ENCODE data around the gene TMOD3.
A peak's percentile ranks its signal among the peaks of the same experiment; 100 is the strongest.

TMOD3 gene

DNA sequence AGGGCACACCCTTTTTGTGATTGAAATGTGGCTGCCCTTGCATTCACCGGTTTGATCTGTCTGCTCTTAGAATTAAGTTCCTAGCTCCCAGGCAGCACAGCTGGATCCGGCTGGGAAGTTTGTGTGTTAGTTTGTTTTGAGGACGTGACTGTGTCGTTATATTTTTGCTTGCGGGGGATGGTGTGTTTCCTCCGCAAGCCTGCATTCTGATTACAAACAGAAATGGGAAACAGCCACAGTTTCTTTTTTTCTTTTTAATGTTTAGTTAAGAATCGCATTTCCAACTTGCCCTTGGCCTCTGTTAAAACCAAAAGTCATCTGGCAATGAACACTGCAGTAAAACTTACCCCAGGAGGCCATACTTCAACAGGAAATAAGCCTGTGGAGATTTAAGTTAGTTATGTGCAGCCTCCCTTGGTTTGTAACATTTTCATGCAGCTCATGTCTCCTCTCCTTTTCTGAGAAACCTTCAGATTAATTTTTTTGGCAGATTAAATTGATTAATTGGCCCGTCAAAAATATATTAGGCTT lies 888 bp downstream of the TMOD3 start:
- no peak for DNase-seq

DNA sequence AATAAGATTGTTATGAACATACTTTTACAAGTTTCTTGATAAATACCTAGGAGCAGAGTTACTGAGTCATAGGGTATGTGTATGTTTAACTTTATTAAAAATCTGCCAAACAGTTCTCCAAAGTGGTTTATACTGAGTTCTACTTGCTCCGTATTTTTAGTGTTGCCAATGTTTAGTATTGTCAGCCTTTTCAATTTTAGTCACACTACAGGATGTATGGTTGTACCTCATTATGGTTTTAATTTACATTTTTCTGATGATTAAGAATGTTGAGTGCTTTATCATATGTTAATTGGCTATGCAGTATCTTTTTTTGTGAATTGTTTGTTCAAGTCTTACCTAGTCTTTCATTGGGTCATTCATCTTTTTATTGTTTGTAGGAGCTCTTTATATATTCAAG lies 4.3 kb downstream of the TMOD3 start:
- no peak for DNase-seq

DNA sequence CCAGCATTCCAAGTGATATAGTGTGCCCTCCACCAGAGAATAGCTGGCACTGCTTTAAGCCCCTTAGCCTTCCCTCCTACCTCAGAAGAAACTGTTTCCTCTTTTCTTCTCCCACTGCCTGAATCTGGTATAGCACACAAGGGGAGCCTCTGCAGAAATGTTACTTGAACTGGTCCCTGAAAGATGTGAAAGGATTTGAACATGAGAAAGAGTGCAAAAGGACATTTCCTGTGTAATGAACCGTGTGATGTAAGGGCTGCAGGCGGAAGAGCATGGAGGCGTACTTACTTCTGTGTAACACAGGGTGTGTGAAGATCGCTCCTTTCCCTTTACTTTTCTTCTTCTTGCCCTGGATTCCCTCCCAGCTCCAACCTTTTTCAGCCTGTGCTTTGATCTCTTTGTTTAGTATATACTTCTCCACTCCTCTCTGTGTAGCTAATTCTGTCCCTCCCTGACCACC lies 8.4 kb downstream of the TMOD3 start:
- no peak for DNase-seq

DNA sequence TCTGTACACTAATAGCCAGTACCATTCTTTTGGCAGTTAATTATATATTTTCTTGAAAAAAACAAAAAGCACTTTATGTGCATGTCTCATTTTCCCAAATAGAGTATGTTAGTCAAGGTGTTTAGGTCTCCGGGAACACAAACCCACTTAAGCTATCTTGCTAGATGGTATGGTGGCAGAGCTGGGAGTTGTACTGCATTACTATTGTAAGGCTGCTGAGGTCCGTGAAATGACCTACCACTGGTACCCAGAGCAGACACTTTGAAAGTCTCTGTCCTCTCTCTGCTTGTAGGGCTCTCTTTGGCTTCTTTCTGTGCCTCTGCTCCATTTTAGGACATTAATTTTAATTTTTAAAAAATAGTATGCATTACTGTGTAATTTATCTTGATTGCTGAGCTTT lies 8.8 kb downstream of the TMOD3 start:
- no peak for DNase-seq

DNA sequence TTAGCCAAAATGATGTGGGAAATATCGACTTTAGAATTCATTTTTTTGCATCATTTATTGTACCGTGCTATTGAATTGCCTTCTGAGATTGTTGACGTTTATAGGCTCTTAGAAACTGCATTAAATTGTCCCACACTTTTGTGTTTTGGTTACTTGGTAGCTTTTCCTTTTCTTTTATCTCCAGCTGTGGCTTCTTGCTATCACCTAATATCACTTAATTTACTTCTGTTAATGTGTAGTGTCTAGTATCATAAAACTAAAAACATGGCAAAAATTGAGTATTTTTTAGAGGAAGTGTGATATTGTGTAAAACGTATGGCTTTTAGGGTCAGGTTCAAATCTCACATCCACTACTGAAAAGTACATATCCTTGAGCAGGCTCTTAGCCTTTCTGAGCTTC lies 11.2 kb downstream of the TMOD3 start:
- no peak for DNase-seq

DNA sequence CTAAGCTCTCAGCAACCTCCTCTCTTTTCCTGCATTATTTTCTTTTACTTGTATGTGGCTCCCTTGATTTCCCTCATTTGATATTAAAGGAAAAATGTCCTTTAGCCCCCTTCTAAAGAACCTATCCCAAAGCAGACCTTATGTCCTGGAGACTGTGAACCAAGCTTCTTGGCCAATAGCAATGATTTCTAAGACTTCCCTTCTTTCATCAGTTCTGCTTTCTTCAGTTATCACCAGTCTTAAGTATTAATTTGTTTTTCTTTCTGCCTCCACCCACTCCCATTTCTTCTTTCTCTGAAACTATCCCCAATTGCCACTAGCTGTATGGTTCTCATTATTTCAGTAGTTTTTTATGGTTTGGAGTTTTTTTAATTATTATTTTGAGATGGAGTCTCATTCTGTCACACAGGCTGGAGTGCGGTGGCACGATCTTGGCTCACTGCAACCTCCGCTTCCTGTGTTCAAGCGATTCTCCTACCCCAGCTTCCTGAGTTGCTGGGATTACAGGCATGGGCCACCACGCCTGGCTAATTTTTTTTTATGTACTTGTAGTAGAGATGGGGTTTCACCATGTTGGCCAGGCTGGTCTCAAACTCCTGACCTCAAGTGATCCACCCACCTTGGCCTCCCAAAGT lies 12.1 kb downstream of the TMOD3 start:
- no peak for DNase-seq

DNA sequence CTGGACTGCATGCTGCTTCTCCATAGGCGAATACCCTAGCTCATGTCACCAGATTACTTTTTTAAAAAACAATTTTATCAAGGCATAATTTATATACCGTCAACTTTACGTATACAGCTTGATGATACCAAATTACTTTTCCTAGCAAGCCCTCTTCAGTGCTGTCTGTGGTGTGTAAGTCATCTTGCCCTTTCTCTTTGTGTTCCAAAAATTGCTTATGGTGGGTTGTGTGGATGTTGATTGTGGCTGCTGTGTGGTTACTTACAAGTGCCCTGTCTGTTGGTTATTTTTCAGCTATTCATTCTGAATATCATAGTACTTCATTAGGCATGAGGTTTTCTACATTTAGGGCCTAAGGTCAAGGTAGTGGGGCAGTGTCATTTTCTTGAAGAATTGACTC lies 12.8 kb downstream of the TMOD3 start:
- no peak for DNase-seq

DNA sequence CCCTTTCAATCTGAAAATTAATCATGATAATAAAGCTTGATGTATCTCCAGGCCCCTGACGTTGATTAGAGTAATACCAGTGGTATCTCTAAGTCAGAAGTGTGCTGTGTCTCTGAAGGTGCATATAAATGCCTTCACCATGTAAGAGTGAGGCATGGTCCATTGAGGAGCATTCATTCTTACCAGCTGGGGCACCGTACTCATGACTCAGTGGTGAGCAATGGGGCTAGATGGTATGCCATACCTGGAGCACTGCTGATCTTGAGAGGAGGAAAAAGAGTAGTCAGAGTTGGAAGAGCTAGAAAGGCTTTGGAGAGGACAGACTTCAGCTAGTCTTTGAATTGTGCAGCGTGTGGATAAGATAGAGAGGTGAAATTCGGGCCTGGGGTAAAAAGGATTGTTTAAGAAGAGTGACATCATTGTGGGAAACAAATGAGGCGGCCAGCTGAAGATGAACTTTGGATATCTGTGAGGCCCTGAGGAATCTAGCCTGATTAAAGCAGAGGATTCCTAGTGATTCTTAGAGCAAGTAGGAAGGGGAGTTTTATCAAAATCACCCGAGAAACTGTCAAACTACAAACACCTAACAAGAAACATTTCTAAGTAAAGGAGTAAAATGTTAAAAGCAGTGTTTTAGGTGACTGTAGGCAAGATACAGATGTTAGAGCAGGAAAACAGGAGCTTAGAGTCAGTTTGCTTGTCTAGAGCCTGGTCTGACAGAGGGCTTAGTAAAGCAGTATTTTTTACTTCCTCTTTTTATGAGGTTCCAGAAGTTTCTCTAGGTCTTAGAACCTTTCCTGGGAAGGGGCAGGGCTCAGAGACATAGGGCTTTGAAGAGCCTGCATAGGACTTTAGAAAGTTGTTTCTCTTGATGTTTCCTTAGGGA lies 13.6 kb downstream of the TMOD3 start:
- no peak for DNase-seq

DNA sequence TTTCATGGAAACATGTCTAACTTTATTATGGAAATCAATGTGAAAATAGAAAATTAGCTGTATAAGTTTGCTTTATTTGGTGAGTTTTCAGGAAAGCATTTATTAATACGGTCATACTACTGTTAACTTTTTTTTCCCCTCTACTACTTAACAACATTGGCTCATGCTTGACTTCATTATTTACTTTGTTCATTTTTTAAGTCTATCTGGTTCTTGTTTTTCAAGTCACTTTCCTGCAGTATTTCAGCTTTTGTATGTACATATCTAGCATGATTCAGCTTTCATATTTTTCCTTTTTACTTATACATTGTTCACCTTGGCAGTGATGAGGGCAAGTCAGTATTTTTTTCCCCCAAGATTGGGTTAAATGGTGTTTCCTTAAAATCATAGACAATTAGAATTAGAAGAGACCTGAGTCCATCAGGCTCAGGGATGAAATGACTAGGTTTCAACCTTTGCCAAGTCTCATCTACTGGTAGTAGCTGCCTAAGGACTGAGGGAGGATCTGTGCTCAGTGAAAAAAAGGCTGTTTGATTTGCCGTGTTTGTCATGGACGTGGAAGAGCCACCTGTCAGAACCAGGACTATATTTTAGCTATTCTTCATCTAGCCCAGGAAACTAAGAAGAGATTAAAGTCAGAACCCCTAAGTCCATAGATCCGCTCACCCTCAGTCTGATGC lies 15.4 kb downstream of the TMOD3 start:
- no peak for DNase-seq

DNA sequence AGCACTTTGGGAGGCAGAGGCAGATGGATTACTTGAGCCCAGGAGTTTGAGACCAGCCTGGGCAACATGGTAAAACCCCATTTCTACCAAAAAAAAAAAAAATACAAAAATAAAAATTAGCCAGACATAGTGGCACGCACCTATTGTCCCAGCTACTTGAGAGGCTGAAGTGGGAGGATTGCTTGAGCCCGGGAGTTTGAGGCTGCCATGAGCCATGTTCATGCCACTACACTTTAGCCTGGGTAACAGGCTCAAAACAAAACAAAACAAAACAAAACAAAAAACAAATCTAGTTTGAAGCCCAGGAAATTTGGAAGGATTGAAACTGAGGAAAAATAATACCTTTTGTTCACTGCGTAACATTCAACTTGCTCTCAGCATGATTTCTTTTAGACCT lies 16.6 kb downstream of the TMOD3 start:
- no peak for DNase-seq

DNA sequence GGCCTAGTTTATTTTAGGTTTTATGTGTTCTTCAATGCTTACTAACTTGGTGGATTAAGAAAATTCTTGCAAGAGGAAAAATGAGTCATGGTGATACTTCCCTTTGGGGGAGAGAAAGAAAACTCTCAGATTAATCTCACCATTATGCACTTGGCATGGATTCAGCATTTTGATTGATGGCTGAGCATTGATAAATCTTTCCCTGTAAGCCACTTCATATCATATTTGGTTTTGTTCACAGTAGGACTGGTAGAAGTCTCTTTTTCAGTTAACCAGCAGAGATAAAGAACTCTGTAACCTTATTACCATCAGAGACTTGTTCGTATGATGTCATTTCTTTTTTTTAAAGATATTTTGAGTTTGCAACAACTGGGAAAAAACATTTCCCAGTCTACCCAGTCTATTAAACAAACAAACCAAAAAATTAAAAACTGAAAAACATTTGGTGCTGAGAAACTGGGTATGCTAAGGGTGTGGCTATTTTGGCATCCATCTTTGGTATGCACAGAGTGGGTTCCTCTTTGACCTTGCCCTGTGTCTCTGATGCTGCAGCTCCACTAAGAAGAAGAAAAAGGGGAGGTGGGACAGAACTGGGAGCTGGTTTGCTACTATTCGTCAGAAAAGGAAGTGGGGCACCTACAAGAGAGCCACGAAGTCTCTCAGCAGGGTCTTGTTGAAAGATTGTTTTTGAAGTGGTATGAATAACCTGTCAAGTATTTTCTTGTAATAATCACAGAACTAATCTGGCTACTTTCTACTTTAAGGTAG lies 17.2 kb downstream of the TMOD3 start:
- no peak for DNase-seq

DNA sequence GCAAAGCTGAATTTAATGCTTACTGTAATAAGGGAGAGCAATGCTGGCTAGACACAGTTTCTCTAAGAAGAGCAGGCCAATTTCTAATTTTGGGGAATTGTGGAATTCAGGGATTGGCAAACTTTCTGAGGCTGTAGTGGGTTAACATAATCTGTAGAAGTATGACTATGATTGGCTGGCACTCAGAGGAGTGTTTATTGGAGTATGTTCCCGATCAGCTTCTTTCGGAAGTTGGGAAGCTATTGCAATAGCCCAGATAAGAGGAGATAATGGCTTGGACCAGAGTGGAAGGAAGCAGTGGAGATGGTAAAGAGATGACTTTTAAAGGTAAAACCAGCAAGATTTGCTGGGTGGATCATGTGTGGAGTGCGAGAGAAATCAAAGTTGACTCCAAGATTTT lies 19.4 kb downstream of the TMOD3 start:
- DNase-seq: no peak

DNA sequence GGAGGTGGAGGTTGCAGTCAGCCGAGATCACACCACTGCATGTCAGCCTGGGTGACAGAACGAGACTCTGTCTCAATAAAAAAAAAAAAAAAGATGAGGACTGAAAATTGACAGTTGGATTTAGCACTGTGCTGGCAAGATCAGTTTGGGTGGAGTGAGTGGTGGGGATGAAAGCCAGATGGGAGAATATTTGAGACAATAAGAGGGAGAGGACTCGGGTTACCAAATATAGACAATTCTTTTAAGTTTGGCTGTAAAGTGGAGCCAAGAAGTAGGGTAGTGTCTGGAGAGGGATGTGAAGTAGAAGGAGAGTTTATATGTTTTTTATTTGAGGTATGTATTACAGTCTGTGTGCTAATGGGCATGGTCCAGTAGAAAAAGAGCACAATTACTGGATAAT lies 20.4 kb downstream of the TMOD3 start:
- DNase-seq: no peak

DNA sequence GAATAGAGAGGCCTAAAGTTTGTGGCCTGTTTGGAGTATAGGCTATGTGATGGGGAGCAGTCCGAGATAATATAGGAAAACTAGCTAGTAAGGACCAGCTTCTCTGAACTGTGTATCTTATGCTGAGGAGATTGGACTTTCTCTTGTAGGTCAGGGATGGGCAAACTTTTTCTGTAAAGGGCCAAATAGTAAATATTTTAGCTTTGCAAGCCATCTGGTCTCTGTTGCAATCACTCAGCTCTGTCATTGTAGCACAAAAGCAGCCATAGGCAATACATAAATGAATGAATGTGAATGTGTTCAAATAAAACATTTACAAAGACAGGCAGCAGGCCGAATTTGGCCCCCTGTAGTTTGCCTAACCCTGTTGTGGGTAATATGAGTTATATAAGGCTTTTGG lies 24.5 kb downstream of the TMOD3 start:
- DNase-seq: no peak

DNA sequence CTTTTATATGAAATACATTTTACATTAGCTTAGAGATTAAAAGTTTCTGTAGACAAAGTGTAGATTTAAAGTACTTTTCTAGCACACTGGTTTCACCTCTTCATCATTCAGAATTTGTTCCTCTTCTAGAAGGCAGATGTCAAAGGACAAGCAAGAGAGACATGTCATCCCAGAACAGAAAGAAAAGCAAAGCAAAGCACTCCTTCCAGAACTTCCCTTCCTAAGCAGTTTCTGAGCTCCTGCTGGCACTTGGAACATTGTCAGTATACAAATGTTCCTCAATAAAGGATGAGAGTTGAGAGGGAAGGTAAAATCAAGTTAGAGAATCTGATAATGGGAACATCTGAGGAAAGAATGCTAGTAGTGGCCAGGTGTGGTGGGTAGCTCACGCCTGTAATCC lies 26.2 kb downstream of the TMOD3 start:
- no peak for DNase-seq

DNA sequence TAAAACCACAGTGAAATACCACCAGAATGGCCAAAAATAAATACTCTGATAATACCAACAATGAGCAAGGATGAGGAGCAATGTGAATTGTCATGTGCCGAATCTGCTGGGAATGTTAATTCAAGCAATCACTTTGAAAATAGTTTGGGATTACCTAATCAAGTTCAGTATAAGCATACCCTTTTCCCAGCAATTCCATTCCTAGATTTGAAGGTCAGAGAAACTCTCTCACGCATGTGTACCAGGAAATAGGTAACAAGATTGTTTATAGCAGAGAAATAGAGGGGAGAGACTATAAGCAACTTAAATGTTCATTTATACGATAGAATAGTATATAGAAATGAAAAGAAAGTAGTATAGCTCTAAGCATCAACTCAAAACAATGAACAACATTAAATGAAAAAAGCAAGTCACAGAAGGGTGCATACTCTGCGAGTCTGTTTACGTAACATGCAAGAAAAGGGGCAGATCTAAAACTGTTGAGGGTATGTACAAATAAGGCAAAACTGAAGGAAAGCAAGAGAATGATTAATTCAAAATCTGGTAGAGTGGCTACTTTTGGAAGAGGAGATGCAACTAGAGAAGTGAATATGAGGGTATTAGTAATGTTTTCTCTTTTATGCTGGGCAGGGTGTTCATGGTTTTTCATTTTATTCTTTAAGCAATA lies 27.4 kb downstream of the TMOD3 start:
- DNase-seq: no peak

DNA sequence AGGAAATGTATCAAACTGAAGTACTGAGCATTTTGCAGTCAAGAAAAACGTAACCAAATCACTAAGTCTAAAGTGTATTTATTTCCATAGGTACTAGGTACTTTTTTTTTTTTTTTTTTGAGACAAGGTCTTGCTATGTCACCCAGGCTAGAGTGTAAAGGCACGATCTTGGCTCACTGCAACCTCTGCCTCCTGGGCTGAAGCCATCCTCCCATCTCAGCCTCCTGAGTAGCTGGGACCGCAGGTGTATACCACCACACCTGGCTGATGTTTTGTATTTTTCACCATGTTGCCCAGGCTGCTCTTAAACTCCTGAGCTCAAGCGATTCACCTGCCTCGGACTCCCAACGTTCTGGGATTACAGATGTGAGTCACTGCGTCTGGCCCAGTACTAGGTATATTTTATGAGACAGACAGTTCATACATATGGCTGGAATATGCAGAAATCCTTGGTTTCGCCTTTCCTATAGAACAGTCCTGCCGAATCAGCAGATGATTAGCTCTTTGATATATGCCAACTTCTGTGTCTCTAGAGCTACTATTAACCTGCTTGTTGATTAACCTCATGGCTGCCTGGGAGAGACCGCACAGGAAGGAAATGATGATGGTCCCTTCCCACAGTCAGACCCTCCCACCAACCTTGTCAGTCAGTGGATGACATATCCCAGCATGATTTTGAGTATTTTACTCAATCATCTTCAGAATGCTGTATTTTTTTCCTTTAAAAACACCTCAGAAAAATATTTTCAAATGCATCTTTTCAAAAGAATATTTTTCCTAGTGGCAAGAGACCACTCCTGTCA lies 32.3 kb downstream of the TMOD3 start:
- peak; percentile 28 for DNase-seq

DNA sequence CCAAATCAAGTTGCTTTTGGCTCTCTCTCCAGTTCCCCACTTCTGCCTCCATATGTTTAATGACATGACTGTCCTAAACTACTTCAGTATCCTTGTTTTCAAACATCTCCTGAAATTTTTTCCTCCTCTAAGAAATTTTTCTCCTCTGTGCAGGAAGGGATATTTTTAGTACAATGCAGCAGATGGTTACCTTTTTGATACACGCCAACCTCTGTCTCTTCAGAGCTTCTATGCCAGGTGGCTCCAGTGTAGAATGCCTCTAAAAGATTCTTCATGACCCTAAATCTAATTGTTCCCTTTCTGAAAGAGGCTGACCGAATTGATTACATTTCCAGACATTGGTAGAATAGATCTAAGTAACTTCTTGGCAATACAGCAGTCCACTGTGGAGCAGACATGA lies 33.7 kb downstream of the TMOD3 start:
- DNase-seq: no peak

DNA sequence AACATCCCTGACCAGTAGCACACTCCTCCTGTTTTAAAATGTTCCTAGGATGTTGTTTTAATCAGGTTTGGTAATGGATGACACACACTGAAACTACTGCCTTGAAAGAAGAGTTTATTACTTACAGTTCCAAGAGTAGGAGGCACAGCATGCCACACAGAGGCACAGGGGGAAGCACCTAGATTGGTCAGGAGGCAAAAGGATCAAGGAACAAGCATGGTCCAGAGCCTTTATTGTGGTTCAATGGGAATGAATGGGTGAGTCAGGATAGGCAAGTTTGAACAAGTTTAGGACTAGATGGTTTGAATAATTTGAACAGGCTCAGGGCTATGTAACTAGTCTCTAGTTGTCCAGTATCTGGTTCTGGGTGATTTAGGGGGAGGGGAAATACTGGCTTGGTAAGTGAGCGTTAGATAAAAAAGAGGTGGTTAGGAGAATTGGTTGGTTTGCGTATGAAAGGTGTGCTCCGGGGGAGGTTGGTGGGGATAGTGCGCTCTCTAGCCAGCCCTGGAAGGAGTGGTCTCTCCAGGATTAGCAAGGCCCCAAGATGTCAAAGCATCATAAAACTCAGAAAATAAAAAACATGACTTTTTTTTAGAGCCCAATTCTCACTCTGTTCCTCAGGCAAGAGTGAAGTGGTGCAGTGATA lies 35.1 kb downstream of the TMOD3 start:
- no peak for DNase-seq

DNA sequence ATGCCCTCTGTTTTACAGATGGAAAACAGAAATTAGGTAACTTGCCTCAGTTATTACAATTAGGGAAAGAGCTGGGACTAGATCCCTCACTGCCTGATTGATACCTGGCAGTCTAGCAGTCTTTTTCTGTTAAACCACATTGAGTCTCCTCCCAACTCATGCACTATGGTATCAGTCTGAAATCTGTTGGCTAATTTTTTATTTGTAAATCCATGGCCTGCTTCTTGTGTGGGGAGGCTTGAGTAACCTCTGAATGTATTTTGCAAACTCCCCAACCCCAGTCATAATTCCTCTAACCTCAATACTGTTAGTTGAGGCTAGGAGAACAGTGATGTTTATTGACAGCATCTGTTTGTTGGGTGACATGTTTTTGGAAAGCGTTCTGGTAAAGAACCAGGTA lies 35.9 kb downstream of the TMOD3 start:
- no peak for DNase-seq

DNA sequence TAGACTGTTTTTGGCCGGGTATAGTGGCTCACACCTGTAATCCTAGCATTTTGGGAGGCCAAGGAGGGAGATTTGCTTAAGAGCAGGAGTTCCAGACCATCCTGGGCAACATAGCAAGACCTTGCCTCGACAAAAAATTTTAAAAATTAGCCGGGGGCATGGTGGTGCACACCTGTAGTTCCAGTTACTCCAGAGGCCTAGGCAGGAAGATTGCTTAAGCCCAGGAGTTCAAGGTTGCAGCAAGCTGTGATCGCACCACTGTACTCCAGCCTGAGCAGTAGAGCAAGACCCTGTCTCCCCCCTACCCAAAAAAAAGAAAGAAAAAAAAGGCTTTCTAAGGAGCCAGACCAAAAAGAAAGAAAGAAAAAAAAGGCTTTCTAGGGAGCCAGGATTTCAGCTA lies 36.7 kb downstream of the TMOD3 start:
- DNase-seq: no peak
